ENCODE results near the gene DEAF1.

DNA sequence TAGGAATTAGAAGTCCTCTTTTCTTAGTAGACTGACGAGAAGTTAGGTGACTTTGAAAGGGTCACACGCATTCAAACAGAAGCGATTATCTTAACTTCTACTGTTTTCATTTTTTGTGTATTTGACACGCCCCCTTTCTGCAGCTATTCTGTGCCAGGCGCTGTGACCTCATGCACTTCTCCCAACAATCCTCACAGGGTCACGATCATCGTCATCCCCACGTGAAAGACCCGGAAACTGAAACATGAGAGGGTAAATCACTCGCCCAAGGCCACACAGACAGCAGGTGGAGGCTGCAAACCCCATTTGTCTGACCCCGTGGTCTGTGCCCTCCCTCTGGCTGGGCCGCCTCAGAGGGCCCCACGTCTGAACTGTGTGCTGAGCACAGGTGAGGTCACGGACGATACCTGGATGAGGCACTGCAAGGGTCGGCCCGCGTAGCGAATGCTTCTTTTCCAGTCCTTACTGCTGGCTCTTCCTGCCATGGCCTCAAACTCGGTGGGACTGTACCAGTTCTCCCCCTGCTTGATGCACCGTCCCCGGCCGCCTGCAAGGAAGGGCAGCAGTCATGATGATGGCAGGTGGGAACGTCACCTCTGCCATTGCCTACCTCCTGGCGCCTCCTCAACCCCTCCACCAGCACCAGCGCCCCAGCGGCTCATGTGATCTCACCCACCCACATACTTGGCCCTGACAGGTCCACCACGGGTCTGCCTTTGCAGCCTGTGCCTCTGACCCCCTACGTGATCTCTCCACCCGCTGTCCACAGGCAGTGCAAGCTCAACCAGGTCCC, 8.4 kb downstream of the DEAF1 start:
- TF ChIP-seq, protein P1, sequence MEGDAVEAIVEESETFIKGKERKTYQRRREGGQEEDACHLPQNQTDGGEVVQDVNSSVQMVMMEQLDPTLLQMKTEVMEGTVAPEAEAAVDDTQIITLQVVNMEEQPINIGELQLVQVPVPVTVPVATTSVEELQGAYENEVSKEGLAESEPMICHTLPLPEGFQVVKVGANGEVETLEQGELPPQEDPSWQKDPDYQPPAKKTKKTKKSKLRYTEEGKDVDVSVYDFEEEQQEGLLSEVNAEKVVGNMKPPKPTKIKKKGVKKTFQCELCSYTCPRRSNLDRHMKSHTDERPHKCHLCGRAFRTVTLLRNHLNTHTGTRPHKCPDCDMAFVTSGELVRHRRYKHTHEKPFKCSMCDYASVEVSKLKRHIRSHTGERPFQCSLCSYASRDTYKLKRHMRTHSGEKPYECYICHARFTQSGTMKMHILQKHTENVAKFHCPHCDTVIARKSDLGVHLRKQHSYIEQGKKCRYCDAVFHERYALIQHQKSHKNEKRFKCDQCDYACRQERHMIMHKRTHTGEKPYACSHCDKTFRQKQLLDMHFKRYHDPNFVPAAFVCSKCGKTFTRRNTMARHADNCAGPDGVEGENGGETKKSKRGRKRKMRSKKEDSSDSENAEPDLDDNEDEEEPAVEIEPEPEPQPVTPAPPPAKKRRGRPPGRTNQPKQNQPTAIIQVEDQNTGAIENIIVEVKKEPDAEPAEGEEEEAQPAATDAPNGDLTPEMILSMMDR (IDR thresholded peaks at IDR 0.05): no peak
- TF ChIP-seq POLR2A (IDR thresholded peaks at IDR 0.05): no peak

Measured in right lobe of liver (tissue), 4 donors.